Stimulated activated CD8-positive, alpha-beta memory T cell treated with anti-CD3 and anti-CD28 coated beads, Interleukin-12 subunit alpha, Interleukin-12 subunit beta, amount 100 ng/mL, for 24 hours (primary cell): Measurements from ENCODE around the gene MVB12B.

Experiments
- DNase-seq: peaks from one replicate; pipeline ENCODE4 v3.0.0-alpha.2; 2020; ENCODE audit errors: extremely low read depth

Gene MVB12B

DNA sequence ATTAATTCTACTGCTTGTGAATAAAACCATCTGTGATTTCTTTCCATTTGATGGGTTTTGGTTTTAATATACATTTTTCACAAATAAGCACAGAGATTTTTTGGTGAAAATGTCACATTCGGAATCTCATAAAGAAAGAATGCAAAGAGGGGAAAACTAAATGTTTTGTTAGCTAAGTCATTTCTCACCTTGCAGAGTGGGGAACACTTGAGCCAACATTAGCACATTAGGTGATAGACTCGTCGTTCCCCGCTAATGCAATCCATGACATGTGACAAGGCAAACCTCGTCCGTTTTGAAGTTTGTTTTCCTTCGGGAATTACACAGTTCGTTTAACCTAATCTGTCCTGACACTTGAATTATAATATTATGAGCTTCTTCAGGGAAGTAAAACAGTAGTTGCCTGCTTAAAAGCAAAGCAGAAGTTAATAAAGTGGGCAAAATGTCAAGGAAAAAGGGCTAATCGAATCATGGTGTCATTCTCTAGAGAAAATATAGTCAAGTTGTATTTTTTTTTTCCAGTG, 191.3 kb downstream of the MVB12B start:
- no peak for DNase-seq

DNA sequence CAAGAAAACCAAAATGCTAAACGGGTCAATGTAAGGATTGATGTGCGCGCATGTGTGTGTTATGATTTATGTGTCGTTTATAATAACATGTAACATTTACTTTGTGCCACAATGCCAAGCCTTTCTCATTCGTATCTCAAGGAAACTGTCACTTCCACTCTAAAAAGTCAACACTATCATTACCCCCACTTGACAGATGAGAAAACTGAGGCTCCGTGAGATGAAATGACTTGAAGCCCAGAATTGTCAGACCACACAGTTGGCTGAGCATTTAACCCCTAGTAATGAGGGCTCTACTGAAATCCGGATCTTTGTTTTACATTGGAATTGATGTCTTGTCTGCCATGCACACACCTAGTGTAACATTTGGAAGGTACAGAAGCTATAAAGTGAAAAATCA, 192.1 kb downstream of the MVB12B start:
- no peak for DNase-seq

DNA sequence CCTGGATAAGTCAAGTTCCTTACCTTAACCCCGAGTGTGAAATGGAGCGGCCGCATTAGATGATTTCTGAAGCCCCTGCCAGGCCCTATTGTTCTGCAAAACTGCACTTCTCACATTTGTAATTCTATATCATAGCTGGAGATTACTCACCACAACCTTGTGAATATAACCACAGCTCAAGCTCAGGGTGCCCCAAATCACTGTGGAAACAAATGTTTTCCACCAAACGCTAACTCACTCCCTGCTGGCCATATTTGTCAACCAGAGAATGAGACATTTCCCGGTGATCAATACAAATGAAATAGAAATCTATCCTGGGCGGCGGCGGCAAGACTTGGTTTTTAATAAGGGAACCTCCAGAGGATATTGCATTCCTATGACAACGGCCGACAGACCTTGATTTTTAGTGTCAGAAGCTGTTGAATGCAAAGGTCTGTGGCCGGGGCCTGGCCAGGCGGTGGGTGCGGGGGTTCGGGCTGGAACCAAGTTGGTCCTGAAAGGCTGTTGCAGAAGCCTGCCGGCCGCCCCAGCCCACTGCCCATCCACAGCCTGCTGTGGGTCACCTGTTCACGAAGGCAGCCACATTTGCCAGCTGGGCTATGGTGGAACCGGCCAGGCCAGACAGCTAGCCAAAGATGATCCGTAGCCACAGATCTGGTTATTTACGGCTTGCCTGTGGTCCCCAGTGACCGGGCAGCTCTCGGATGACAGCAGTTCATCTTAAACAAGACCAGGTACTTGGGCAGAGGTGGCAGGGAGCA, 193.2 kb downstream of the MVB12B start:
- DNase-seq, result no peak

DNA sequence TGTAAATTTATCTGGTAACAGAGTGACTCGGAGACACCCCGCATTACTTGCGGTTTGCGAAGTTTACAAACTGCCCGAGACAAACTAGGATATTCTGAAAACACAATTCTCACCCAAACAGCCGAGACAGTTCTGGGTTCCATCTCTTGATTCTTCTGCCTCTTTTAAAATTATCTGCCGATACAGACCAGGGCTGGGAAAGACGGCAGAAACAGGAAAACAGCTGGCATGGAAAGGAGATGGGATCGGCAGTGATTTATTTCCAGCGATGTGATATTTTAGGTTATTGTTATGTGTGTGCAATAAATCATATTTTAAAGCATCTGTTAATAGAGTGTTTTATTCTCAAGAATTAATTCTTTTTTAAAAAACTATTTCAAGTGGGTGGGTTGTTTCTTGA, 193.8 kb downstream of the MVB12B start:
- DNase-seq, result no peak

DNA sequence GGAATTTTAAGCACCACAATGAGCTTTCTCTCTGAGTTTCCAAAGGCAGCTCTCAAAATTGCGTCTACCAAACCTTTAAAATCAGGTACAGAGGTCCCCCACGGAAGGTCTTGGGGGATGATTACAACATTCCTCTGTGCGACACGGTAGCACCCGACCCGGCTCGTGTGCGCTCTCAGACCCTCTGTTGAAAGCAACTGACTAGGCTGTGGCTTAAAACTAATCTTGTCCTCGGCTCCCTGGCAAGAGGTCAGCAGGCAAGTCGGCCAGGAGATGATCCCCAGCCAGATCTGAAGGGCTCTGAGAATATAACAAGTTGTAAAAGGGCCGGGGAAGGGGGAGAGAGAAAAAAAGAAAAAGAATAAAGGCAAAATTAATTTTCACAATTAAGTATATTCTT, 194.5 kb downstream of the MVB12B start:
- DNase-seq, result no peak

DNA sequence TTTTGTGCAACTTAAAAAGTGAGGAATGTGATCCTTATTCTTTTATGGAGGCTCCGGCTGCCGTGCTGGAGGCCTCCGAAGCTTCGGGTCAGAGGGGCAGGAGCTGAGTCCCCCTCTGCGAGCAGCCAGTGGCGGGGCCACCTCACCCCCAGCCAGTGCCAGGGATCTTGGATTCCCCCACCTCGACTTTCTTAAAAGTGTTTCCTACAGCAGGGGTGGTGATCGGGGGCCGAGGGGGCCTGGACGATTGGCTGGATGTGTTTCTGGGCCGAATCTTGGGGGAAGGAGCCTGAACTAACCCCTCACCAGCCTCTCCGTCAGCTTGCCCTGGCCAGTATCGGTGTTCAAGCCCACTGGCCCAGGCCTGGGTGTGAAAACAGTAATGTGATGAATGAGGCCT, 194.9 kb downstream of the MVB12B start:
- no peak for DNase-seq

DNA sequence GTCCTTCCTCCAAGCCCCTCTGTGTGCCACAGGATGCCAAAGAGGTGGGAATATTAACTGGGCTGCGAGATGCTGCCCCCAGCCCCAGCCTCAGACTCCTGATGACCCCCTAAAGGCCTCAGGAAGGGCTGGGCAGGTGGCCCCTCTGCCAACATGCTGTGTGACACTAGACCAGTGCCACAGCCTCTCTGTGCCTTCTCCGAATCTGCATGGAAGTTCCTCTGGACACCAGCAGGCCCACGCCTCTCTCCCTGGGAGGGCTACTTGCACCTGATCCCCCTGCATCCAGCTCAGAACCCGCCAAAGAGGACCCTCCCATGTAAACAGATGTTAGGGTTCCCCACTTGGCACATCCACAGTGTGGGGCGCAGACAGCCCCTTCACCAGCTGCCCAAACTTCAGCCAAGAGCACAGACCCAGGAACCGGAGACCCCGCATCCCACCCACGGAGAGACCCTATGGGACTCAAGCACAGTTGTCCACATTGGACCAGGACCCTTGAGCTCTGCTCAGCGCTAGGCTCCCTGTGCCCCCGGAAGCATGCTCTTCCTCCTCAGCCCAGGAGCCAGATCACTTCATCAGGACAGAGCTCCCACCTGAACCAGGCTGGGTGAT, 195.5 kb downstream of the MVB12B start:
- DNase-seq, result no peak

DNA sequence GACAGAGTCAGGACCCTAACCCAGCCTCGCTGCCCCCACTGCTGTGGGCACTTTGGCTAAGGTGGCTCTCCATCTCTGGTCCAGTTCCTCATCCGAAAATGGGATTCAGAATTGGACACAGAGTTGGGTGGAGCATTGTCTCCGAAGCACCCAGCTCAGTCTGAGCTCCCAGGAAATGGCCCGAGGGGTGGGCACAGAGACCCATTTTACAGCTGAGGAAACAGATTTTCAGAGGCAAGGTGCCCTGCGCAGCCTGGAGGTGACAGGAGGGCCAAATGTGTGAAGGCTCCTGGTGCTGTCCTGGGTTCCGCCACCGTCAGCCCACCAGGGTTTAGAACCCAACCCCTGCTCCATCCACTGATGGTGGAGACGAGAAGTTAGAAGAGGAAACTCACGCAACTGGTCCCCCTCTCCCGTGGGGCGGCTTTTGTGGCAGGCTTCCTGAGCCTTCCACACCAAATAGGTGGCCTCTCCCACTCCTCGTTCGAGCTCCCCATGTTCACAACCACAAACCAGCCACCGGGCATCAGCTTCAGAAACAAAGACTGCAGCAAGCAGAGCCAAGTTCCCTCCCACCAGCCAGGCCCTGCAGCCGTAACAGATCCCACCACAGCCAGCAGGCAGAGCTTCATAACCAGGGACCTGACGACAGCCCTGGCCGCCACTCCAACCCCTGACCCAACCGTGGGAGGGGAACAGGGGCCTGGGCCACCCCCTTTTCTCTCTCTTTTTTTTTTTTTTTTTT, 196.2 kb downstream of the MVB12B start:
- DNase-seq, result no peak

DNA sequence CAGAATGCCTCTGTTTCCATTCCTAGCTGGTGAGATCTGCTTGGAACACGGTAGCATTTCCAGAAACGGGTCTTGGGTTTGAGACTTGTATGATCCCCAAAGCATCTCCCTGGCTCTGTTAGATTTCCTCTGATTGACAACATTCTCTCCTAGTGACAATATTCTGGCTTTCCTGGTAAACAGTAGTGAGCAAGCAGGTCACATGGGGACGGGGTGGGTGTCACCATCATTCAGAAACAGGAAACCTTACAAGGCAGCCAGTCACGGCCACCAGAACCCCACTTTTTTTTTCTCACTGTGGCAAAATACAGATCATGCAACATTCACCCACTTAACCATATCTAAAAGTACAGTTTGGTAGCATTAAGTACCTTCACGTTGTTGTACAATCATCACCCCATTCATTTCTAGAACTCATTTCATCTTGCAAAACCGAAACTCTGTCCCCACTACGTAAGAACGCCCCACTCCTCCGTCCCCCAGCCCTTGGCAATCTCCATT, 197.0 kb downstream of the MVB12B start:
- no peak for DNase-seq

DNA sequence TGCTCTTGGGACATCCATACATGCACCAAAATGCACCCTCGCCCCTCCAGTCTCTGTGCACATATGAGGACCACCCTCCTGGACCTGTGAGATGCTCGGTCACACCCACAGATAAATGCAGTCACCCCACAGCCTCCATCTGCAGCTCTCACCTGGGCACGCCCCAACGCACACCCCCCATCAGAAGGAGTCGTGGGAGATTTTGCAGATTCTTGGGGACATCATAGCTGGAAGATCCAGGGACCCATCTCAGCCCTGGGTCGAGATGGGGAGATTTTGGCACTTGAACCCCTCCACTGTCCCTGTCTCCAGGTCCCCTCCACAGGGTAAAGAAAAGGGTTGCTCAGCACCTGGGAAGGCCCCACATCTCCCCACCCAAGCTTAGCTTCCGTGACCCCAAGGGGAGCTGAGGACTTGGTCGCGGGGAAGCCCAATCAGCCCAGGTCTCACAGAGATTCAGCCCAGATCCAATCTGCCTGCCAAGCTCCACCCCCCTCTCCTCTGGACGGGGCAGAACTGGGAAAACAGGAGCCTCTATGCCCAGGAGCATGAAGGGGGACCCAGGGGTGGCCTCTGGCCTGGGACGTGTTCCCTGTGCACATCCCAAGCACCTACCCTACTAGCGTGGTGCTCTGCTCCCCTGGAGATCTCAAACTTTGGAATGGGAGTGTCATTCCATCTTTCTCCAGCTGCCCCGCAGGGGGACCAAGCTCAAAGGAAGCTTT, 197.9 kb downstream of the MVB12B start:
- no peak for DNase-seq

DNA sequence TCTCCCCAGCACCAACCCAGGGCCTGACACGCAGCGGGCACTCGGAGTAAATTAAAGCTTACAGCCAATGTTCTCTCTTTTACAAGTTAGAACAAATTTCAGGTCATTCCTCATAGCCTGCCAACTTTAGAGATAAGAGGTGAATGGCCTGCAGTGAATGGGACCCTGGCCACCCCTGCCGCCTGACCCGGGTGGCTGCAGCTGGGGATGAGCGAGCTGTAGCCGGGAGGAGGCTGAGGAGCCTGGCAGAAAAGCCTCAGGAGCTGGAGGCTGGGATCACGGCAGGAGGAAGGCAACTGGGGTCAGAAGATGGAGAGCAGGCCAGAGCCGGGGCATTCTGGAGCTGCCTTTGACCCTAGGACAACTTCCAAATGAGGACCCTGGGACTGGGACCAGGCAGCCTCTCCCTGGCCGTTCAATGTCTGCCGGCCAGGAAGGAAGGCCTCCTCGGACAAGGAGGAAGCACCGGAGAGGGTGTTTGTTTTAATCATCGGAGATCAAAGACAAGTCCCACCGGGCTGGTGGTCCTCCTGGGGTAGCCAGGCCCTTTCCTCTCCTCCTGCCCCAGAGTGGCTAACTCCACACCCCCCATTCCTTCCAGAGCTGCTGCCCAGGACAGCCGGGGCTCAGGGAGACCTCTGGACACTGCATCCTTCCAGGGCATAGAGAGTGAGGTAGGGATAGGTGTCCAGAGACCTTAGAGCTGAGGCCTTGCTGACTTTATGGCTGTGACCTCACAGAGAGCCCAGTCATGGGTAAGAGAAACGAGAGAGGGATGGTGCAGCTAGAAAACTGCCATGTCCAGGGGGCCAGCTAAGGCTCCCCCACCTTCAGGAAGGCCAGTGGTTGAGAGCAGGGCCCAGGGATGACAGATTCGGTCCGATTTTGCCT, 199.8 kb downstream of the MVB12B start:
- no peak for DNase-seq

DNA sequence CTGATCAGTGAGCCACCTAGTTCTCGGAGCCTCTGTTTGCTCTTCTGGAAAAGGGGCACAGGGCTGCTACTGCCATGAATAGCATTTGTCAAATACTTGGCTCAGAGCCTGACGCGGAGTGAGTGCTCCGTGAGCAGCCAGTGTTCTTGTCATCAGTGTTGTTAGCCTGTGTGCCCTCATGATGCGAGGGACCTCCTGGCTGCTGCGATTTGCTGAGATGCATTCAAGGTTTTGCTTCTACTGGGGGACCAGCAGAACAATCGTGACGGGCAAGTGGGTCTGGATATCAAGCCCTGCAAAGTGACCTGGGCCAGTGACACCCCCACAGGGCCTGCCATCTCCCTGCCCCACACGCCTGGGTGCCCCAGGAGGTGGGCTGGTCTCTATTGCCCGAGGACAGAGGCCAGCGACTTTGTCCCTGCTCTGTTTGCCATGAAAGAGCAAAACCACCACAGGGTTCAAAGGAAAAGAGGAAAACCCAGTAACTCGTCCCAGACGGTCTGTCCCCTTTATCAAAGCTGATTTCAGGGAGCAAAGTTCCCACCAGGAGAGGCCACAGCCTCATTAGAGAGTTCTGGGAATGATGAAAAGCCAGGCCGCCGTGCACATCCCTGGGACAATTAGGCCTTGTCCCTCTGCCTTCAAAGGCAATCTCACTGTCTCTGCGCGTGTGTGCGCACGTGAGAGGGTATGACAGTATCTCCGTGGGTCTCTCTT, 200.6 kb downstream of the MVB12B start:
- no peak for DNase-seq

DNA sequence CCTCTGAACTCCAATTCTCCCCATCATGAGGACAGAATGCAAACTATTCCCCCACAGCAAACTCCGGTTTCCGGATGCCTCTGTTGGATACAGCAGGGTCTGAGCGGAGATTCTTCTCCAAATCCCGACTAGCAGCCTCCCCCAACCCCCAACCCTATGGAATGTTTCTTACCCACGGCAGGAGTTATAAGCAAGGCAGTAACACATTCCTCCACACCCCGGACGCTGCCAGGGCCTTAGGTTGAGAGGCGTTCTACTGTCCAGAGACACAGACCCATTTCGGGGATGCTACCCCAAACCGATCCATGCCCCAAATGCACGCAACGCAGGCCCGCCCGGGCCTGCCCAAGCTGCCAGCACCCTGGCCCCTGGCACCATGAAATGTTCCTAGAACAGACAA, 201.5 kb downstream of the MVB12B start:
- DNase-seq, result no peak

DNA sequence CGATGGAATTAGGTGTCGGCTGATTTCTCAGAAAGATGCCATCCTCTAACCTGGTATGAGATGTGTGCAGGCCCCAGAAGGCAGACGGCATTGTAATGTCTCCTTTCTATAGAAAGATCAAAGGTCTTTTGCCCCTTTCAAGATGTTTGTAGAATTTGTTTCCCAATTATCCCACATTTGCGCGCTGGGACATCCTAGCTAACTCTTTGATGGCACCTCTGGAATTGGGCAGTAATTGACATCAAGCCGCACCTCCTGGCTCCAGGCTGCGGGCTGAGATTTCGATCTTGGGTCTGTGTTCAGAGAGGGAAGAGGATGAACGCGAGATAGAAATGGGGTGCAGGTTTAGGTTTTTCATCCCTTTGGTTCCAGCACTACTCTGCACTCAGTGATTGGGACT, 202.3 kb downstream of the MVB12B start:
- DNase-seq, result no peak

DNA sequence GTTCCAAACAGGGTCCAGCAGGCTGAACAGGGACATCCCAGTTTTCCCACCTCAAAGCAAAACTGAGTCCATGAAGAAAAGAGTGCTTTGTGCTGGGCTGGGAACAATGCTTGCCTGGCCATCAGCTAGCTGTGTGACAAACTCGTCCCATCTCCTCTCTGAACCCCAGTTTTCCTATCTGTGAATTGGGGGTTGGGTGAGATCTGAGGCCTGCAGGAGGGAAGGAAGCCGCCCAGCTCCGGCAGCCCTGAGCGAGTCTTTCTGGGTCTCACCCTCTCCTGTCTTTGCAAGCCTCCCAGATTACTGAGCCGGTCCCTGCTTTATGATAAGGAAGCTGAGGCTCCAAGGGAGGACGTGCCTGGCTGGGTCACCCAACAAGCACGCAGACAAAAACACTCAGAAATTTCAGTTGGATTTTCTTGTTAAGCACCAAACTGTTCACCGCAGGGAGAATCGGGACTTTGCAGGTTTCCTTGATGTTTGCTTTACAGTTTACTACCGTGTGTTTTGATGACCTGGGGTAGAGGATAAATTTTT, 204.5 kb downstream of the MVB12B start:
- DNase-seq, result no peak

DNA sequence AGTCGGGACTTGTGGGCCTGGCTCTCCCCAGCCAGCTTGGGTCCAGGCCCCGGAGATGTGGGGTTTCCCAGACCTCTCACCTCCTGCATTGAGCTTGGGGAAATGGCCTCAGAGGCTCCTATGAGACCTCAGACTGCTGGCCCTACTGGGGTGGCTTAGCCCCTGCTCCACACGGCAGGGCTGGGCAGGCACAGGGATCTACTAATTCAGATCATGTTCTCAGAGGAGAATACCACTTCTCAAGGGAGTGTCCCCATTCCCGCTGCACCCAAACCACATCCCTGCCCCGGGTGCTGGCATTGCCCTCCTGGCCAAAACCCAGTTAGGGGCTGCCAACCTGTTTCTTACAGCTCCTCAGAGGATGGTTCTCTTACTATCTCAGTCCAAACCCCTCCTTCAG, 205.0 kb downstream of the MVB12B start:
- no peak for DNase-seq

DNA sequence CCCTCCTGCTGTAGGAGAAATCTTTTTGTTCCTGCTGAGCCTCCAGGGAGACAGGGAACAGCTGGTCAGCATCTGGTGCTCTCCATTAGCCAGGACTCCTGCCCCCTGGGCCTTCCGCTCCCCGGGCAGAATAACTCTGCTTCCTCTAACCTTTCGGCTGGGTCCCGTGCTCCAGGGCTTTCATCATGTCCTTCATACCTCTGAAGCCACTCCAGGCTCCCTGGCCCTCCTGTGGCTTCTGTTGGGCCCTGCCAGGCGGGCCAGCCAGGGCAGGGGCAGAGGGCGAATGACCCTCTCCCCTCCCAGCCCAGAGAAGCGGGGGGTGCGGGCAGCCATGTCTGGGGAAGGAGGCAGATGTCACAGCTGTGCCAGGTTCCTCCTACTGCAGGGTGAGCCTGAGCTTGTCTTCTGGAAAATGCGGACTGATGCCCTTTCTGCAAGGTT, 205.4 kb downstream of the MVB12B start:
- no peak for DNase-seq

DNA sequence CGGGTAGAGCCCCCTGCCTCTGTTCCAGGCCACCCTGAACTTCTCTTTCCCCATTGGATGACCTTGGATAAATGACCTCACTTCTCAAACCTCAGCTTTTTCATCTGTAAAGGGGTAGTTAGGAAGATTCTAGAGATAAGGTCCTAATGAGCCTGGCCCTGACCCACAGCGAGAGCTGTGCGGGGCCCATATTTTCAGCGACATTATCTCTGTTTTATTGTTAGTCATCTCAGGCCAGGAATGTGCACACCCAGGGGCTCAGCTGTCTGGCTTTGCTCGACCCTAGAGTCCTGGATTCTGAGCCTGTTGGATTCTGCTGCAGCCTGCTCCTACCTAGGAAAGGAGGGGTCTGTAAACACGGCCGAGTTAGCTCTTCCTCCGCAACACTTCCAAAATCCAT, 205.9 kb downstream of the MVB12B start:
- DNase-seq, result no peak

DNA sequence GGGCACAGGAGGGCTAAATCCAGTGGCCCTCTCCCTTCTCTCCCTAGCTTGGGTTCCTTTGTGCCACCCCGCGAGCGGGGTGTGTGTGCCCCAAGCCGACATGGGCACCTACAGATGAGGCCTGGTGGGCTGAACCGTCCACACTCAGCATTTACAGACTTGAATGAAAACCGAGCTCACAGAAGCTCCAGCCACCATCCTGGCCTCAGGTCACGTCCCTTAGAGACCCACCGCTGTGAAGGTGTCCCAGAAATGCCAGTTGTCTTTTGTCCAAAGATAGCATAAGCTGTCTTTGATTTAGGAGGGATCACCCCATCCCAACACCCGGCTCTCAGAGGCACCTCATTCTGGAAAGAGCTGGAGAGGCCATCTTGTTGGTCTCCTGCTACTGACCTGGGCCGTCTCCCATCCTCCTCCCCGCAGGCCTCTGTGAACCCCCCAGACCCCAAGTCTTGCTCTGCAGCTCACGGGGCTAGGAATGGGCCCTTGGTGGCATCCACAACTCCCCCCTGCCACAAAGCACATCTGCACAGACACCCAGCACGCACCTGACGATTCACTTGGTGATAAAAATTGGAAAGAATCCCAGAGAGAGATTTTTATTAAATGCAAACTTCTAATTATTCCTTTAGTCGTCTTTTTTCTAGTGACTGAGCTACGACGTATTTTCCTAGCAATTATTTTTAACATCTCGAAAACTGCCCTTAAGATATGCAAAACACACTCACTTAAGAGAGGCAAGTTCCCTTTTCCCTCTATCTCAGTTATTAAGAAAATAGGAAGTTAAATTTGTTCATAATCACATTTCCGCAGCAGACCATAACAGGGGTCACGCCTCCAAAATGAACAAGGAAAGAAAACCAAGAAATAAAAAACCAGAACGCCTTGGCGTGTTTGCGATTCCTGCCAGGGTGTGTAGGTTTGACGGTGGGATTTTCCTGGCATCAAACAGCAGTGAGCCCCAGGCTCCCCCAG, 206.6 kb downstream of the MVB12B start:
- DNase-seq, result no peak
